Trophoblast cell (in vitro differentiated cells and primary cell): ENCODE measurements around the gene CNKSR3.

Experiments used
- DNase-seq, 2 donors: peaks; one replicate each; pipeline ENCODE4 v3.0.0-alpha.2; 2016
- H2AFZ ChIP-seq: 2 replicates; pipeline ENCODE4 v1.6.1; 2013; ENCODE audit warnings: low read length, moderate library complexity, mild to moderate bottlenecking; ENCODE audit not compliant: insufficient read depth, poor library complexity
- H2AK5ac ChIP-seq: 2 replicates; pipeline ENCODE4 v1.6.1; 2013; ENCODE audit warnings: mild to moderate bottlenecking, low read length
- H2BK120ac ChIP-seq: 2 replicates; pipeline ENCODE4 v1.6.1; 2013; ENCODE audit warnings: low read length, mild to moderate bottlenecking, moderate library complexity; ENCODE audit not compliant: insufficient read depth, poor library complexity
- H2BK12ac ChIP-seq: 2 replicates; pipeline ENCODE4 v1.6.1; 2013; ENCODE audit warnings: mild to moderate bottlenecking, low read length, moderate library complexity
- H2BK5ac ChIP-seq: 2 replicates; pipeline ENCODE4 v1.6.1; 2013; ENCODE audit warnings: low read length, low read depth, moderate library complexity, mild to moderate bottlenecking; ENCODE audit not compliant: poor library complexity
- H3K14ac ChIP-seq: 2 replicates; pipeline ENCODE4 v1.6.1; 2013; ENCODE audit warnings: mild to moderate bottlenecking, low read length
- H3K18ac ChIP-seq: 2 replicates; pipeline ENCODE4 v1.6.1; 2013; ENCODE audit warnings: mild to moderate bottlenecking, low read length
- H3K23ac ChIP-seq: 2 replicates; pipeline ENCODE4 v1.6.1; 2013; ENCODE audit warnings: low read length
- H3K27ac ChIP-seq: 2 replicates; pipeline ENCODE4 v1.5.1; 2013; ENCODE audit warnings: low read depth, mild to moderate bottlenecking, inconsistent platforms, low read length, moderate library complexity
- H3K27me3 ChIP-seq: 2 replicates; pipeline ENCODE4 v1.6.1; 2013; ENCODE audit warnings: inconsistent platforms, mild to moderate bottlenecking, low read length, moderate library complexity; ENCODE audit not compliant: insufficient read depth
- H3K36me3 ChIP-seq, 2 experiments: 1 replicate in 1 of 2; 2 replicates in 1 of 2; pipeline ENCODE4 v1.6.1; 2013; ENCODE audit warnings: low read length in 2 of 2, mild to moderate bottlenecking in 2 of 2, moderate library complexity in 1 of 2; ENCODE audit not compliant: insufficient read depth in 2 of 2, control insufficient read depth in 1 of 2
- H3K4ac ChIP-seq: 2 replicates; pipeline ENCODE4 v1.6.1; 2013; ENCODE audit warnings: low read depth, mild to moderate bottlenecking, low read length, moderate library complexity
- H3K4me1 ChIP-seq, 2 experiments: 1 replicate in 1 of 2; 2 replicates in 1 of 2; pipeline ENCODE4 v1.6.1; 2013; ENCODE audit warnings: low read length in 2 of 2, mild to moderate bottlenecking in 2 of 2, moderate library complexity in 1 of 2; ENCODE audit not compliant: insufficient read depth in 2 of 2, control insufficient read depth in 1 of 2
- H3K4me2 ChIP-seq: 2 replicates; pipeline ENCODE4 v1.6.1; 2013; ENCODE audit warnings: inconsistent platforms, mild to moderate bottlenecking, low read length, moderate library complexity
- H3K4me3 ChIP-seq: 2 replicates; pipeline ENCODE4 v1.5.1; 2013; ENCODE audit warnings: mild to moderate bottlenecking, low read depth, low read length, inconsistent platforms
- H3K79me1 ChIP-seq: one replicate; pipeline ENCODE4 v1.6.1; 2013; ENCODE audit warnings: low read length
- H3K79me2 ChIP-seq: 2 replicates; pipeline ENCODE4 v1.6.1; 2013; ENCODE audit warnings: low read length, mild to moderate bottlenecking; ENCODE audit not compliant: control insufficient read depth, insufficient read depth, poor library complexity
- H3K9ac ChIP-seq: 2 replicates; pipeline ENCODE4 v1.6.1; 2013; ENCODE audit warnings: mild to moderate bottlenecking, low read length
- H3K9me3 ChIP-seq: 2 replicates; pipeline ENCODE4 v1.6.1; 2013; ENCODE audit warnings: low read depth, mild to moderate bottlenecking, control low read depth, inconsistent platforms, low read length; ENCODE audit not compliant: insufficient read depth
- H4K12ac ChIP-seq: 2 replicates; pipeline ENCODE4 v1.6.1; 2013; ENCODE audit warnings: low read depth, mild to moderate bottlenecking, low read length, moderate library complexity
- H4K8ac ChIP-seq: 2 replicates; pipeline ENCODE4 v1.6.1; 2013; ENCODE audit warnings: low read depth, mild to moderate bottlenecking, low read length, moderate library complexity
- H4K91ac ChIP-seq: one replicate; pipeline ENCODE4 v1.6.1; 2013; ENCODE audit warnings: low read depth, mild to moderate bottlenecking, low read length, moderate library complexity
- WGBS: extraction: QIAGEN DNeasy Blood & Tissue Kit; methylation state at CpG from one replicate; pipeline ENCODE4 v1.1.7; 2013; ENCODE audit warnings: missing lambda C conversion rate; ENCODE audit not compliant: insufficient read length, insufficient coverage; ENCODE audit errors: extremely low coverage; 5-methylcytosine and 5-hydroxymethylcytosine counted together

The CNKSR3 gene

GRCh38 chr6:154458565-154459470, 51.7 kb downstream of the CNKSR3 start:
- no peaks in the 10 kb centered on the region for H3K79me2 ChIP-seq
- no peak overlapping the region for H3K18ac ChIP-seq
- H4K8ac ChIP-seq = no peak overlapping the region
- H3K9me3 ChIP-seq = no peaks in the 10 kb centered on the region
- H4K12ac ChIP-seq = no peak overlapping the region
- H3K9ac ChIP-seq = no peak overlapping the region
- H3K4me2 ChIP-seq = no peak overlapping the region
- DNase-seq = no peak
- no peak overlapping the region for H2BK120ac ChIP-seq
- H3K4me3 ChIP-seq = no peak overlapping the region
- H3K4me1 ChIP-seq = peaks cover 4 to 8% of the 10 kb centered on the region in 2 experiments
- no peak overlapping the region for H2BK5ac ChIP-seq
- H3K14ac ChIP-seq = no peak overlapping the region
- WGBS = no CpG with 5 or more reads among the region's 8 CpGs
- no peaks in the 10 kb centered on the region for H3K79me1 ChIP-seq
- no peaks in the 10 kb centered on the region for H3K36me3 ChIP-seq
- no peak overlapping the region for H3K4ac ChIP-seq
- H2AK5ac ChIP-seq = no peak overlapping the region
- no peaks in the 10 kb centered on the region for H3K27me3 ChIP-seq
- H3K27ac ChIP-seq = no peak overlapping the region
- H3K23ac ChIP-seq = no peak overlapping the region
- no peak overlapping the region for H4K91ac ChIP-seq
- H2AFZ ChIP-seq = no peak overlapping the region
- no peak overlapping the region for H2BK12ac ChIP-seq

GRCh38 chr6:154457881-154458284, 52.6 kb downstream of the CNKSR3 start:
- WGBS = no CpG with 5 or more reads among the region's 5 CpGs
- H2AK5ac ChIP-seq = no peak overlapping the region
- no peak for DNase-seq

GRCh38 chr6:154457046-154457713, 53.3 kb downstream of the CNKSR3 start:
- no peak overlapping the region for H2AK5ac ChIP-seq
- H3K79me1 ChIP-seq = no peaks in the 10 kb centered on the region
- H3K4me1 ChIP-seq = peaks cover 4 to 8% of the 10 kb centered on the region in 2 experiments
- no CpG with 5 or more reads among the region's 13 CpGs for WGBS
- no peak overlapping the region for H3K27ac ChIP-seq
- H3K14ac ChIP-seq = no peak overlapping the region
- H4K12ac ChIP-seq = no peak overlapping the region
- H3K4me3 ChIP-seq = no peak overlapping the region
- H3K36me3 ChIP-seq = no peaks in the 10 kb centered on the region
- H2BK120ac ChIP-seq = no peak overlapping the region
- no peaks in the 10 kb centered on the region for H3K9me3 ChIP-seq
- no peak overlapping the region for H3K4me2 ChIP-seq
- H3K4ac ChIP-seq = no peak overlapping the region
- DNase-seq = peak in 1 of 2 donors; percentile 35
- no peak overlapping the region for H4K91ac ChIP-seq
- H2AFZ ChIP-seq = no peak overlapping the region
- H3K18ac ChIP-seq = no peak overlapping the region
- no peak overlapping the region for H4K8ac ChIP-seq
- H3K9ac ChIP-seq = no peak overlapping the region
- no peak overlapping the region for H2BK12ac ChIP-seq
- no peaks in the 10 kb centered on the region for H3K79me2 ChIP-seq
- H2BK5ac ChIP-seq = no peak overlapping the region
- H3K27me3 ChIP-seq = no peaks in the 10 kb centered on the region
- no peak overlapping the region for H3K23ac ChIP-seq

More at GRCh38 chr6:154457881-154458284, 52.6 kb downstream of the CNKSR3 start:
- Histone ChIP-seq H3K4me3 (no peak overlapping the region), H3K9me3 (no peaks in the 10 kb centered on the region), H3K79me2 (no peaks in the 10 kb centered on the region), H3K27ac (no peak overlapping the region), H3K18ac (no peak overlapping the region), H4K91ac (no peak overlapping the region), H2AFZ (no peak overlapping the region), H3K27me3 (no peaks in the 10 kb centered on the region), H4K8ac (no peak overlapping the region), H3K9ac (no peak overlapping the region), H3K4me1 (peaks cover 4 to 8% of the 10 kb centered on the region in 2 experiments), H2BK12ac (no peak overlapping the region), H3K4me2 (no peak overlapping the region), H3K4ac (no peak overlapping the region), H2BK5ac (no peak overlapping the region), H3K36me3 (no peaks in the 10 kb centered on the region), H2BK120ac (no peak overlapping the region), H3K79me1 (no peaks in the 10 kb centered on the region), H3K23ac (no peak overlapping the region), H4K12ac (no peak overlapping the region), H3K14ac (no peak overlapping the region)

- no peak overlapping the region for H2BK5ac ChIP-seq
- H3K18ac ChIP-seq = no peak overlapping the region
- H2AK5ac ChIP-seq = no peak overlapping the region
- no peak overlapping the region for H3K27ac ChIP-seq
- no CpG with 5 or more reads among the region's 2 CpGs for WGBS
- H2BK12ac ChIP-seq = no peak overlapping the region
- no peak overlapping the region for H3K9ac ChIP-seq
- no peak overlapping the region for H2BK120ac ChIP-seq
- no peak overlapping the region for H3K23ac ChIP-seq
- H2AFZ ChIP-seq = no peak overlapping the region
- H4K91ac ChIP-seq = no peak overlapping the region
- no peak overlapping the region for H3K14ac ChIP-seq
- H4K12ac ChIP-seq = no peak overlapping the region
- no peaks in the 10 kb centered on the region for H3K36me3 ChIP-seq
- no peak overlapping the region for H3K4ac ChIP-seq
- peaks cover 4 to 6% of the 10 kb centered on the region in 2 experiments for H3K4me1 ChIP-seq
- no peaks in the 10 kb centered on the region for H3K9me3 ChIP-seq
- no peaks in the 10 kb centered on the region for H3K27me3 ChIP-seq
- no peak overlapping the region for H4K8ac ChIP-seq
- no peaks in the 10 kb centered on the region for H3K79me1 ChIP-seq
- no peak overlapping the region for H3K4me2 ChIP-seq
- DNase-seq = no peak
- no peak overlapping the region for H3K4me3 ChIP-seq
- H3K79me2 ChIP-seq = no peaks in the 10 kb centered on the region
Observed at GRCh38 chr6:154453329-154453728, 57.2 kb downstream of the CNKSR3 start.
